ENCODE measurements around the gene RRAS. TPM values are rescaled to one million over a fixed set of nuclear protein-coding genes. Genes with fewer than 3 reads are reported as not detected.

The RRAS gene
- total and polyA plus RNA-seq, 10 donors: 30.9 to 106 (median 50.7) TPM

- H3K27ac ChIP-seq: no peak overlapping the region
- peaks cover 0 to 27% (median 0%) of the 10 kb centered on the region in 6 donors for H3K36me3 ChIP-seq
- no peak for TF ChIP-seq POLR2A (IDR thresholded peaks at IDR 0.05)
- TF ChIP-seq POLR2AphosphoS5 (IDR thresholded peaks at IDR 0.05): peak in 1 of 3 donors; percentile 11
- no peak for TF ChIP-seq CTCF (IDR thresholded peaks at IDR 0.05 in 8 of 11, conservative IDR thresholded peaks at IDR 0.05 in 3 of 11)
- H3K27me3 ChIP-seq (replicated peaks in 1 of 7): no peaks in the 10 kb centered on the region
- H3K4me1 ChIP-seq: peaks cover 3 to 67% (median 28%) of the 10 kb centered on the region in 6 donors
- WGBS, 5 donors: 85 to 96% (median 93%) methylated on average over 5 of the region's 5 CpGs
- intact Hi-C loops (cut with DNase I; ENCODE audit: low total_unique reads): no loop called here
- no peaks in the 10 kb centered on the region for H3K9me3 ChIP-seq
- DNase-seq: no peak
- no peak overlapping the region for H3K4me3 ChIP-seq
Measured at GRCh38 chr19:49632576-49632975, 7.4 kb downstream of the RRAS start.

GRCh38 chr19:49631610-49632192 lies 8.2 kb downstream of the RRAS start:
- H3K36me3 ChIP-seq: peaks cover 0 to 35% (median 3%) of the 10 kb centered on the region in 6 donors
- no peaks in the 10 kb centered on the region for H3K9me3 ChIP-seq
- no peak overlapping the region for H3K4me3 ChIP-seq
- TF ChIP-seq POLR2AphosphoS5 (IDR thresholded peaks at IDR 0.05) (peak in 1 of 3 donors; percentile 35), POLR2A (IDR thresholded peaks at IDR 0.05) (no peak)
- H3K27ac ChIP-seq: peak overlapping the region in 4 of 8 donors; percentile 43 to 61 (median 52)
- no peak for DNase-seq
- 89 to 93% (median 89%) methylated on average over 19 of the region's 19 CpGs for WGBS, 5 donors
- peaks cover 3 to 60% (median 23%) of the 10 kb centered on the region in 6 donors for H3K4me1 ChIP-seq
- intact Hi-C loops (cut with DNase I; ENCODE audit: low total_unique reads): no loop called here
- H3K27me3 ChIP-seq (replicated peaks in 1 of 7): no peaks in the 10 kb centered on the region

DNA sequence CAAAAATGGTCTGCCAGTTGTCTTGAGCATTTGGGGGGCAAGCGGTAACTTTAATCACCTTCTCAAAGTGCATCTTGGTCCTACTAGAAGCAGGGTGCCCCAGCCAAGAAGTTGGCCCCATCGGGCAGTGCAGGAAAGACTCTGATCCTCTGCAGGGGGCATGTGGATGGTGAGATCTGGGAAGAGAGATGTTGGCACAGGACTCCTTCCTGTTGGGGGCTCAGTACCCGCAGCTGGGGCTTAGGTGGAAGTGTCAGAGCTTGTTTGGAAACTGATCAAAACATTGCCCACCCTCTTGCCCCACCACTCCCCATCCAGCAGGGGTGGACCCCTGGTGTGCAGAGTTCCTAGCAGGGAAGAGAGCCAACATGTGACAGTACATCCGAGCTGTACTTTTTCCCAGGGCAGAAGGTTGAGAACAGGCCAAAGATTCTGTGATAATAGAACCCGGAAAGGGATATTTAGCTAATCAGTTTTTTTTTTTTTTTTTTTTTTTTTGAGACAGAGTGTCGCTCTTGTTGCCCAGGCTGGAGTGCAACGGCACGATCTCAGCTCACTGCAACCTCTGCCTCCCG lies 8.8 kb downstream of the RRAS start:
- peak overlapping the region in 4 of 8 donors; percentile 25 to 61 (median 50) for H3K27ac ChIP-seq
- TF ChIP-seq POLR2A (IDR thresholded peaks at IDR 0.05): no peak
- TF ChIP-seq CTCF (IDR thresholded peaks at IDR 0.05 in 8 of 11, conservative IDR thresholded peaks at IDR 0.05 in 3 of 11): no peak
- peak in 1 of 3 donors; percentile 19 for TF ChIP-seq POLR2AphosphoS5 (IDR thresholded peaks at IDR 0.05)
- intact Hi-C loops (cut with DNase I; ENCODE audit: low total_unique reads): no loop called here
- H3K9me3 ChIP-seq: no peaks in the 10 kb centered on the region
- peaks cover 0 to 54% (median 18%) of the 10 kb centered on the region in 6 donors for H3K4me1 ChIP-seq
- 45 to 67% (median 48%) methylated on average over 9 of the region's 9 CpGs for WGBS, 5 donors
- H3K36me3 ChIP-seq: peaks cover 0 to 37% (median 9%) of the 10 kb centered on the region in 6 donors
- H3K4me3 ChIP-seq: no peak overlapping the region
- no peak for DNase-seq
- H3K27me3 ChIP-seq (replicated peaks in 1 of 7): no peaks in the 10 kb centered on the region

GRCh38 chr19:49629659-49630058 lies 10.3 kb downstream of the RRAS start:
- intact Hi-C loops (cut with DNase I; ENCODE audit: low total_unique reads): no loop called here
- H3K4me3 ChIP-seq: no peak overlapping the region
- TF ChIP-seq POLR2AphosphoS5 (IDR thresholded peaks at IDR 0.05) (peak in 1 of 3 donors; percentile 32), POLR2A (IDR thresholded peaks at IDR 0.05) (no peak)
- no peak for DNase-seq
- peaks cover 0 to 40% (median 9%) of the 10 kb centered on the region in 6 donors for H3K4me1 ChIP-seq
- peak overlapping the region in 2 of 8 donors; percentile 3 to 8 for H3K27ac ChIP-seq
- H3K27me3 ChIP-seq (replicated peaks in 1 of 7): no peaks in the 10 kb centered on the region
- H3K36me3 ChIP-seq: peaks cover 0 to 48% (median 23%) of the 10 kb centered on the region in 6 donors
- WGBS, 5 donors: 92 to 96% (median 94%) methylated on average over 9 of the region's 9 CpGs
- H3K9me3 ChIP-seq: no peaks in the 10 kb centered on the region

GRCh38 chr19:49626226-49626625 lies 13.7 kb downstream of the RRAS start:
- Histone ChIP-seq H3K36me3 (peaks cover 0 to 75% (median 35%) of the 10 kb centered on the region in 6 donors), H3K9me3 (no peaks in the 10 kb centered on the region), H3K4me1 (peaks cover 0 to 10% (median 3%) of the 10 kb centered on the region in 6 donors), H3K4me3 (no peak overlapping the region), H3K27ac (no peak overlapping the region), H3K27me3 (replicated peaks in 1 of 7) (no peaks in the 10 kb centered on the region)
- DNase-seq: no peak
- intact Hi-C loops (cut with DNase I; ENCODE audit: low total_unique reads): no loop called here
- 88 to 94% (median 90%) methylated on average over 11 of the region's 11 CpGs for WGBS, 5 donors
- TF ChIP-seq POLR2AphosphoS5 (IDR thresholded peaks at IDR 0.05): no peak
- TF ChIP-seq POLR2A (IDR thresholded peaks at IDR 0.05): no peak
- no peak for TF ChIP-seq CTCF (IDR thresholded peaks at IDR 0.05 in 8 of 11, conservative IDR thresholded peaks at IDR 0.05 in 3 of 11)
